PC-3 (cell line): Measurements from ENCODE around the gene NFXL1.

Source experiments
- EZH2 ChIP-seq: fragments of 300-600 bp; sonication (generic); IDR thresholded peaks from one replicate; pipeline ENCODE4 v1.6.1; 2017; ENCODE audit warnings: antibody characterized with exemption, mild to moderate bottlenecking, low read length; ENCODE audit not compliant: unreplicated experiment
- EZH2phosphoT487 ChIP-seq: fragments of 300-600 bp; sonication (generic); IDR thresholded peaks from 2 replicates; pipeline ENCODE4 v1.6.1; 2018; ENCODE audit warnings: mild to moderate bottlenecking, antibody characterized with exemption, low read length, borderline replicate concordance
- TF ChIP-seq, protein P1 (sequence below): fragments of 300-600 bp; sonication (generic); conservative IDR thresholded peaks from 2 replicates; pipeline ENCODE4 v1.5.1; 2017; ENCODE audit warnings: antibody characterized with exemption, low read depth, mild to moderate bottlenecking, low read length

DNA sequence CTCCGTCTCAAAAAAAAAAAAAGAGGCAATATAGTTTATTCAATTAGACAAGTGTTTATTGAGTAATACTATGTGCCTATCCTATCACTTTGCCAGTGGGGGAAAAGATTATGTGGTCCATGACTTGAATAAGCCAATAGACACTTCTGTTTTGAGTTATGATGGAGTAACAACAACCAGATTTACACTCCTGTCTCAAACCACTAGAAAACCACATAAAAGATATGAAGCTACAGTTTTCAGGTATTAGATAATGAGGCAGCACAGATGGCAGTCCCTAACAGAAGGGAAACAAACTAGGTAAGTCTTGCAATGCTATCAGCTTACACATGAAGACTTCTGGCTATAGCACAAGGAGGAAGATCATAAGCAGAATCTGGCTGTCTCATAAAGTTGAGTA is 22.5 kb downstream of the NFXL1 start:
- TF ChIP-seq, protein P1, sequence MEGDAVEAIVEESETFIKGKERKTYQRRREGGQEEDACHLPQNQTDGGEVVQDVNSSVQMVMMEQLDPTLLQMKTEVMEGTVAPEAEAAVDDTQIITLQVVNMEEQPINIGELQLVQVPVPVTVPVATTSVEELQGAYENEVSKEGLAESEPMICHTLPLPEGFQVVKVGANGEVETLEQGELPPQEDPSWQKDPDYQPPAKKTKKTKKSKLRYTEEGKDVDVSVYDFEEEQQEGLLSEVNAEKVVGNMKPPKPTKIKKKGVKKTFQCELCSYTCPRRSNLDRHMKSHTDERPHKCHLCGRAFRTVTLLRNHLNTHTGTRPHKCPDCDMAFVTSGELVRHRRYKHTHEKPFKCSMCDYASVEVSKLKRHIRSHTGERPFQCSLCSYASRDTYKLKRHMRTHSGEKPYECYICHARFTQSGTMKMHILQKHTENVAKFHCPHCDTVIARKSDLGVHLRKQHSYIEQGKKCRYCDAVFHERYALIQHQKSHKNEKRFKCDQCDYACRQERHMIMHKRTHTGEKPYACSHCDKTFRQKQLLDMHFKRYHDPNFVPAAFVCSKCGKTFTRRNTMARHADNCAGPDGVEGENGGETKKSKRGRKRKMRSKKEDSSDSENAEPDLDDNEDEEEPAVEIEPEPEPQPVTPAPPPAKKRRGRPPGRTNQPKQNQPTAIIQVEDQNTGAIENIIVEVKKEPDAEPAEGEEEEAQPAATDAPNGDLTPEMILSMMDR: no peak
- TF ChIP-seq EZH2: no peak
- TF ChIP-seq EZH2phosphoT487: no peak
